Endodermal cell (in vitro differentiated cells): ENCODE data around the gene SLC24A1. TPM values are rescaled to one million over a fixed set of nuclear protein-coding genes. Genes with fewer than 3 reads are reported as not detected.

ENCODE experiments used
- DNase-seq: peaks from one replicate; pipeline ENCODE4 v3.0.0-alpha.2; 2017
- H3K27ac ChIP-seq: 2 replicates; pipeline ENCODE4 v1.5.1; 2013; ENCODE audit warnings: mild to moderate bottlenecking, low read depth, low read length, moderate library complexity
- H3K27me3 ChIP-seq: 2 replicates; pipeline ENCODE4 v1.6.1; 2013; ENCODE audit warnings: mild to moderate bottlenecking, low read length, moderate library complexity; ENCODE audit not compliant: insufficient read depth, control insufficient read depth, poor library complexity, severe bottlenecking
- H3K36me3 ChIP-seq: 2 replicates; pipeline ENCODE4 v1.7.0; 2013; ENCODE audit warnings: mild to moderate bottlenecking, low read length, moderate library complexity; ENCODE audit not compliant: control insufficient read depth, insufficient read depth
- H3K4me1 ChIP-seq: one replicate; pipeline ENCODE4 v1.7.0; 2013; ENCODE audit warnings: low read length; ENCODE audit not compliant: control insufficient read depth, insufficient read depth
- H3K4me3 ChIP-seq: 2 replicates; pipeline ENCODE4 v1.5.1; 2013; ENCODE audit warnings: mild to moderate bottlenecking, low read length, moderate library complexity
- H3K9ac ChIP-seq: 2 replicates; pipeline ENCODE4 v1.6.1; 2013; ENCODE audit warnings: mild to moderate bottlenecking, low read length, moderate library complexity; ENCODE audit not compliant: poor library complexity, severe bottlenecking; ENCODE audit errors: extremely low read depth
- H3K9me3 ChIP-seq: 2 replicates; pipeline ENCODE4 v1.6.1; 2013; ENCODE audit warnings: mild to moderate bottlenecking, low read length, moderate library complexity; ENCODE audit not compliant: control insufficient read depth
- H3K27ac Mint-ChIP-seq: 2 replicates; pipeline ENCODE4 v1.8.0; 2020; ENCODE audit warnings: mixed read lengths
- H3K27me3 Mint-ChIP-seq: 2 replicates; pipeline ENCODE4 v1.8.0; 2021; ENCODE audit warnings: mild to moderate bottlenecking, mixed read lengths; ENCODE audit not compliant: insufficient read depth
- H3K36me3 Mint-ChIP-seq: 2 replicates; pipeline ENCODE4 v1.8.0; 2020; ENCODE audit warnings: low read depth, mixed read lengths
- H3K4me1 Mint-ChIP-seq: 2 replicates; pipeline ENCODE4 v1.8.0; 2020; ENCODE audit warnings: mixed read lengths
- H3K4me3 Mint-ChIP-seq: 2 replicates; pipeline ENCODE4 v1.8.0; 2020; ENCODE audit warnings: mild to moderate bottlenecking, moderate library complexity, mixed read lengths
- H3K9me3 Mint-ChIP-seq: 2 replicates; pipeline ENCODE4 v1.8.0; 2020; ENCODE audit warnings: mild to moderate bottlenecking, mixed read lengths
- WGBS, 2 experiments: methylation state at CpG; one replicate each; pipeline versions ENCODE4 v1.1.5 to v1.1.7; 2013; ENCODE audit warnings: missing lambda C conversion rate in 2 of 2, mixed read lengths in 1 of 2; ENCODE audit not compliant: insufficient coverage in 1 of 2, insufficient read length in 1 of 2; 5-methylcytosine and 5-hydroxymethylcytosine counted together
- total RNA-seq, 2 donors: library from RNA; stranded (reverse); fragmentation: NEBNext Ultra II Directional in 1 of 2; extraction: Animal tissue kit (Norgen Biotek cat#: 25700) in 1 of 2; gene quantifications; 2 replicates in 1 of 2; 3 replicates in 1 of 2; pipeline ENCODE4 v1.2.1, GENCODE V29; 2021
- TF ChIP-seq, protein P1 (sequence below): fragments of 200-600 bp; sonication (generic); conservative IDR thresholded peaks from 2 replicates; pipeline ENCODE4 v1.5.0; 2021; ENCODE audit warnings: antibody characterized with exemption, mild to moderate bottlenecking

Gene SLC24A1
- total RNA-seq, 2 donors from 2014 or later: 12.0 to 14.2 TPM

DNA sequence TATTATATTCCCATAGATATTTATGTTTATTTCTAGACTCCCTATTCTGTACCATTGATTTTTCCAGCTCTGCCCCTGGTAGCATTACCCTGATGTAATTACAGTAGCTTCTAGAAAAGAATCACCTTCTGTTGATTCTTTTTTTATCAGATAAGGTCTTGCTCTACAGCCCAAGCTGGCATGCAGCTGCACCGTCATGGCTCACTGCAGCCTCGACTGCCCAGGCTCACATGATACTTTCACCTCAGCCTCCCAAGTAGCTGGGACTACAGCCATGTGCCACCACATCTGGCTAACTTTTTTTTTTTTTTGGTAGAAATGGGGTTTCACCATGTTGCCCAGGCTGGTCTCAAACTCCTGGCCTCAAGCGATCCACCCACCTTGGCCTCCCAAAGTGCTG is 41.8 kb downstream of the SLC24A1 start:
- DNase-seq: no peak
- Mint-ChIP-seq H3K4me1 (no peaks in the 10 kb centered on the region), H3K9me3 (no peaks in the 10 kb centered on the region), H3K27me3 (no peaks in the 10 kb centered on the region), H3K4me3 (no peak overlapping the region), H3K36me3 (no peaks in the 10 kb centered on the region), H3K27ac (no peak overlapping the region)
- H3K27me3 ChIP-seq: no peaks in the 10 kb centered on the region
- H3K36me3 ChIP-seq: no peaks in the 10 kb centered on the region
- TF ChIP-seq, protein P1, sequence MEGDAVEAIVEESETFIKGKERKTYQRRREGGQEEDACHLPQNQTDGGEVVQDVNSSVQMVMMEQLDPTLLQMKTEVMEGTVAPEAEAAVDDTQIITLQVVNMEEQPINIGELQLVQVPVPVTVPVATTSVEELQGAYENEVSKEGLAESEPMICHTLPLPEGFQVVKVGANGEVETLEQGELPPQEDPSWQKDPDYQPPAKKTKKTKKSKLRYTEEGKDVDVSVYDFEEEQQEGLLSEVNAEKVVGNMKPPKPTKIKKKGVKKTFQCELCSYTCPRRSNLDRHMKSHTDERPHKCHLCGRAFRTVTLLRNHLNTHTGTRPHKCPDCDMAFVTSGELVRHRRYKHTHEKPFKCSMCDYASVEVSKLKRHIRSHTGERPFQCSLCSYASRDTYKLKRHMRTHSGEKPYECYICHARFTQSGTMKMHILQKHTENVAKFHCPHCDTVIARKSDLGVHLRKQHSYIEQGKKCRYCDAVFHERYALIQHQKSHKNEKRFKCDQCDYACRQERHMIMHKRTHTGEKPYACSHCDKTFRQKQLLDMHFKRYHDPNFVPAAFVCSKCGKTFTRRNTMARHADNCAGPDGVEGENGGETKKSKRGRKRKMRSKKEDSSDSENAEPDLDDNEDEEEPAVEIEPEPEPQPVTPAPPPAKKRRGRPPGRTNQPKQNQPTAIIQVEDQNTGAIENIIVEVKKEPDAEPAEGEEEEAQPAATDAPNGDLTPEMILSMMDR: no peak
- WGBS, 2 experiments: 90 to 94% methylated on average over 2 to 3 of the region's 3 CpGs
- H3K9me3 ChIP-seq: no peaks in the 10 kb centered on the region
- H3K9ac ChIP-seq: no peak overlapping the region
- no peak overlapping the region for H3K4me3 ChIP-seq
- H3K4me1 ChIP-seq: no peaks in the 10 kb centered on the region
- no peak overlapping the region for H3K27ac ChIP-seq

DNA sequence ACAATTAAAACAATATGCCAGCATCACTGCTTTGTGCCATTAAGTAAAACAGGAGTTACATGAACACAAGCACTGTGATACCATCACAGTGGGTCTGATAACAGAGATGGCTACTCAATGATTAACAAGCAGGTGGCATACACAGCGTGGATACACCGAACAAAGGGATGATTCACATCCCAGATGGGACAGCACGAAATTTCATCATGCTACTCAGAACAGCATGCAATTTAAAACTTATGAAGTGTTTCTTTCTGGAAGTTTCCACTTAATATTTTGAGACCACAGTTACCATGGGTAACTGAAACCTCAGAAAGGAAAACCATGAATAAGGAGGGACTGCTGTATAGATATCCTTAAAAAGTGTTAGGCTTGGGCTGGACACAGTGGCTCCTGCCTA is 44.5 kb downstream of the SLC24A1 start:
- 97 to 100% methylated on average over 3 of the region's 3 CpGs for WGBS, 2 experiments
- no peak for DNase-seq
- Mint-ChIP-seq H3K9me3 (no peaks in the 10 kb centered on the region), H3K27me3 (no peaks in the 10 kb centered on the region), H3K4me3 (no peak overlapping the region), H3K36me3 (peaks cover 2% of the 10 kb centered on the region), H3K27ac (no peak overlapping the region), H3K4me1 (no peaks in the 10 kb centered on the region)
- Histone ChIP-seq H3K4me1 (no peaks in the 10 kb centered on the region), H3K27me3 (no peaks in the 10 kb centered on the region), H3K9ac (no peak overlapping the region), H3K4me3 (no peak overlapping the region), H3K36me3 (no peaks in the 10 kb centered on the region), H3K9me3 (no peaks in the 10 kb centered on the region), H3K27ac (no peak overlapping the region)
- TF ChIP-seq, protein P1: no peak

DNA sequence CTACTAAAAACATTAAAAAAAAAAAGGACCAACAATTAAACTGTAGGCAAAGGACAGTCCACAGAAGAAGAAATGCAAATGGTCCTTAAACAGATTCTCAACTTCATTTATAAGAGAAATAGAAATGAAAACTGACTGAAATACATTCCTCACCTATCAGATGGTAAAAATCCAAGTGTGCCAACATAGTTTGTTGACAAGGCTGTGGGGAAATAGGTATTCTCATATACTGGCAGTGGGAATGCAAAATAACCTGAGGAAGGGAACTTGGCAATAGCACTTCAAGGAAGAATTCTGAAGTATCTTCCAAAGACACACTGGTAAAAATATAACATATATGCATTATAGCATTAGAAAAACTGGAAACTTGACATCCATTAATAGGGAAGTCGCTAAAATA is 53.8 kb downstream of the SLC24A1 start:
- Mint-ChIP-seq H3K36me3 (peaks cover 6% of the 10 kb centered on the region), H3K4me1 (peaks cover 5% of the 10 kb centered on the region), H3K9me3 (no peaks in the 10 kb centered on the region), H3K4me3 (no peak overlapping the region), H3K27me3 (no peaks in the 10 kb centered on the region), H3K27ac (no peak overlapping the region)
- DNase-seq: no peak
- no CpG with 5 or more reads among the region's 1 CpG for whole genome bisulfite sequencing, 2 experiments
- Histone ChIP-seq H3K4me3 (no peak overlapping the region), H3K27me3 (no peaks in the 10 kb centered on the region), H3K9ac (no peak overlapping the region), H3K36me3 (no peaks in the 10 kb centered on the region), H3K4me1 (no peaks in the 10 kb centered on the region), H3K9me3 (no peaks in the 10 kb centered on the region), H3K27ac (no peak overlapping the region)
- TF ChIP-seq, protein P1: no peak
